GM23248 (cell line): ENCODE measurements around the gene IL10RA. TPM values are rescaled to one million over a fixed set of nuclear protein-coding genes. Genes with fewer than 3 reads are reported as not detected.

ENCODE experiments used
- DNase-seq: peaks from one replicate; pipeline ENCODE4 v3.0.0-alpha.2; 2015
- H2AFZ ChIP-seq: fragments of 200-600 bp; sonication (generic); 2 replicates; pipeline ENCODE4 v1.6.1; 2016; ENCODE audit warnings: antibody characterized with exemption
- H3F3A ChIP-seq: fragments of 200-600 bp; sonication (generic); 2 replicates; pipeline ENCODE4 v1.6.1; 2016; ENCODE audit warnings: mild to moderate bottlenecking, antibody characterized with exemption, mixed run types; ENCODE audit not compliant: insufficient read depth
- H3K27ac ChIP-seq: fragments of 200-600 bp; sonication (generic); 2 replicates; pipeline ENCODE4 v1.5.1; 2016; ENCODE audit warnings: mild to moderate bottlenecking
- H3K27me3 ChIP-seq: fragments of 200-600 bp; sonication (generic); replicated peaks from 2 replicates; pipeline ENCODE4 v1.6.1; 2016; ENCODE audit warnings: mild to moderate bottlenecking; ENCODE audit not compliant: insufficient read depth
- H3K36me3 ChIP-seq: fragments of 200-600 bp; sonication (generic); 2 replicates; pipeline ENCODE4 v1.6.1; 2016; ENCODE audit warnings: low read depth, mild to moderate bottlenecking
- H3K4me1 ChIP-seq: fragments of 200-600 bp; sonication (generic); 2 replicates; pipeline ENCODE4 v1.6.1; 2016; ENCODE audit warnings: mild to moderate bottlenecking; ENCODE audit not compliant: insufficient read depth
- H3K4me2 ChIP-seq: fragments of 200-600 bp; sonication (generic); one replicate; pipeline ENCODE4 v1.6.1; 2016; ENCODE audit warnings: mild to moderate bottlenecking; ENCODE audit not compliant: unreplicated experiment
- H3K4me3 ChIP-seq: fragments of 200-600 bp; sonication (generic); 2 replicates; pipeline ENCODE4 v1.5.1; 2016; ENCODE audit warnings: mild to moderate bottlenecking
- H3K79me2 ChIP-seq: fragments of 200-600 bp; sonication (generic); 2 replicates; pipeline ENCODE4 v1.6.1; 2016; ENCODE audit warnings: mild to moderate bottlenecking; ENCODE audit not compliant: insufficient read depth
- H3K9ac ChIP-seq: fragments of 200-600 bp; sonication (generic); 2 replicates; pipeline ENCODE4 v1.6.1; 2016; ENCODE audit warnings: mild to moderate bottlenecking
- H3K9me2 ChIP-seq: fragments of 200-600 bp; sonication (generic); 2 replicates; pipeline ENCODE4 v1.6.1; 2016; ENCODE audit warnings: mixed run types, mild to moderate bottlenecking, moderate library complexity; ENCODE audit not compliant: insufficient read depth
- H3K9me3 ChIP-seq: fragments of 200-600 bp; sonication (generic); one replicate; pipeline ENCODE4 v1.6.1; 2017; ENCODE audit warnings: low read depth
- H4K20me1 ChIP-seq: fragments of 200-600 bp; sonication (generic); 2 replicates; pipeline ENCODE4 v1.6.0; 2016; ENCODE audit not compliant: insufficient read depth
- EZH2 ChIP-seq: fragments of 200-600 bp; sonication (generic); IDR thresholded peaks from 2 replicates; pipeline ENCODE4 v1.6.1; 2018; ENCODE audit warnings: antibody characterized with exemption, mild to moderate bottlenecking; ENCODE audit not compliant: insufficient read depth, poor library complexity, severe bottlenecking
- EZH2phosphoT487 ChIP-seq: fragments of 200-600 bp; sonication (generic); IDR thresholded peaks from 2 replicates; pipeline ENCODE4 v1.6.1; 2018; ENCODE audit warnings: antibody characterized with exemption, moderate library complexity, mild to moderate bottlenecking, low read depth; ENCODE audit not compliant: insufficient read depth
- WGBS, 2 experiments: methylation state at CpG; one replicate each; pipeline ENCODE4 v1.1.6; 2015 to 2017; ENCODE audit warnings: low lambda C conversion rate in 2 of 2, low coverage in 1 of 2; ENCODE audit errors: missing lambda C conversion rate in 2 of 2; 5-methylcytosine and 5-hydroxymethylcytosine counted together
- in situ Hi-C: fragments of 300-500 bp; cut with MboI; formaldehyde crosslinking; loops from 2 replicates; pipeline ENCODE4 v1.15.0; 2020
- polyA plus RNA-seq: library from polyadenylated mRNA; unstranded; fragments of >200 nt; fragmentation: Nextera tagmentation; extraction: Ambion mirVana; gene quantifications from 2 replicates; pipeline ENCODE4 v1.2.1, GENCODE V29; 2016
- total RNA-seq: library from RNA; depleted of rRNA; stranded (reverse); fragments of >200 nt; shearing (Covaris generic); gene quantifications from 2 replicates; pipeline ENCODE4 v1.2.3, GENCODE V29; 2014

IL10RA gene
- total and polyA plus RNA-seq, 2 experiments from 2014 or later, result not detected

DNA sequence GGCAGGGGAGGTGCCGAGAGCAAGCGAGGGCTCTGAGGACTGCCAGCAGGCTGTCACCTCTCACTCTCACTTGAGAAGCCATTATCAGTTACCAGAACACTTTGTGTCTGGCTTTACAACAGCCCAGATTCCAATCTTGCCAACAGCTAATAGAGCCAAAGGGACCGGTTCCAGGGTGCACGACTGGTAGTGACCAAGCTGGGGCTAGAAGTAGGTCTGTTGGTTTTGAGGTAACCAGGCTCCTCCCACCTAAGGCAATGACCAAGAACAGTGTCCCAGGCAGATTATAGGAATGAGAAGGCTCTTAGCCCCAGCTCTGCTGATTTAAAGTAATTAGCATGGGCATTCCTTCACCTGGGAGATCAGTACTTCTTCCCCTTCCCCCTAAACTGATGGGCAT lies 7.2 kb upstream of the IL10RA start:
- Histone ChIP-seq H3K4me3 (no peak overlapping the region), H3K4me1 (no peaks in the 10 kb centered on the region), H4K20me1 (no peaks in the 10 kb centered on the region), H3K4me2 (no peak overlapping the region), H3K9me2 (no peaks in the 10 kb centered on the region), H3K79me2 (no peaks in the 10 kb centered on the region), H3K27me3 (peaks cover 7% of the 10 kb centered on the region), H3K9me3 (no peaks in the 10 kb centered on the region), H2AFZ (no peak overlapping the region), H3K27ac (no peak overlapping the region), H3K36me3 (no peaks in the 10 kb centered on the region), H3F3A (no peaks in the 10 kb centered on the region), H3K9ac (no peak overlapping the region)
- 50 to 55% methylated on average over 3 to 4 of the region's 4 CpGs for WGBS, 2 experiments
- DNase-seq, result no peak
- TF ChIP-seq EZH2phosphoT487 (no peak), EZH2 (no peak)
- in situ Hi-C loops, result no loop called here

DNA sequence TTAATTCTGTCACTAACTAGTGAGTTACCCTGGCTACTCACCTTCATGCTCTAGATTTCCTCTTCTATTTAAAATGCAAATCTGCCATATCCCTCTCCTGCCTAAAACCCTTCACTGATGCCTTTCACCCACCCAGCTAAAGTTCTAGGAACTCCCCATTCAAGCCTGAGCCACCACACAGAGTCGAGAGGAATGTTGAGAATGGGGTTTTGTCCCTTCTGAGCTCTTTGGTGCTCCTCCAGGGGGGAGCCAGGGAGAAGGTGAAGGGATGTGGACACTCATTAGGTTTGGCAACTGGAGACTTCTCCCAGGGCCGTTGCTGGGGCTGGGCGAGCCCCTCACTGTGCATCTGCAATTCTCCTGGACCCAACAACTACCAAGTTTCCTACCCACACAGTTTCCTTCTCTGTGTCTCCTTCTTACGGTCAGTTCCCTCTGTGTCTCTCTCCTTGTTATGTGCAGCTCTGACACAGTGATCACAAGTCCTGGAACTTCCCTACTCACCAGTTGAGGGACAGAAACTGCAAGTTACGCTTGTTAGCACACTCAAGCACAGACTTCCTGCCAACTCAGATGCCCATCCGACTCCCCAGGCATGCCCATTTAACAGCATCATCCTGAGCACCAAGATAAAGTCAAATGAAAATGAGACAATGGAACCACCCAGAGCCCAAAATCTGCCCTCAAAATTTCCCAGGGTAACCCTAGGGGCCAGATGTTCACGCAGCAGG lies 6.5 kb upstream of the IL10RA start:
- H4K20me1 ChIP-seq, result no peaks in the 10 kb centered on the region
- no peaks in the 10 kb centered on the region for H3K36me3 ChIP-seq
- H3K4me3 ChIP-seq, result no peak overlapping the region
- in situ Hi-C loops, result no loop called here
- H3K27ac ChIP-seq, result no peak overlapping the region
- H3K9me3 ChIP-seq, result no peaks in the 10 kb centered on the region
- H3K9me2 ChIP-seq, result no peaks in the 10 kb centered on the region
- peaks cover 12% of the 10 kb centered on the region for H3K27me3 ChIP-seq
- WGBS, 2 experiments, result 38 to 47% methylated on average over 7 of the region's 7 CpGs
- H3K79me2 ChIP-seq, result no peaks in the 10 kb centered on the region
- no peaks in the 10 kb centered on the region for H3K4me1 ChIP-seq
- no peak overlapping the region for H3K9ac ChIP-seq
- no peaks in the 10 kb centered on the region for H3F3A ChIP-seq
- TF ChIP-seq EZH2phosphoT487 (no peak), EZH2 (no peak)
- no peak overlapping the region for H3K4me2 ChIP-seq
- no peak overlapping the region for H2AFZ ChIP-seq
- no peak for DNase-seq

DNA sequence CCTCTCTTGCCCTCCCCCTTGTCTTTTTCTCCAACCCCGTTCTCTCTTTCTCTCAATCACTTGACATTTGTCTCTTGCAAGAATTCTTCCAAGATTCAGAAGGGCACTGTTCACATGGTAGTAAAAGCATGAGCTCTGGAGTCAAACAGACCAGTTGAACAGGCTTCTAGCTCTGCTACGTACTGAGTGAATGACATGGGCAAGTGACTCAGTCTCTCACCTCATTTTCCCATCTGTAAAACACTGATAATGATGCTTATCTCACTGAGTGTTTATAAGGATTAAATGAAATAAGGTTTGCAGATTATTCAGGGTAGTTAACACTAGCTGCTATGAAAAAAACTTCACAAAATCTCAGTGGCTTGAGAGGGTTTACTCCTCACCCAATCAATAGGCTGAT lies 5.9 kb upstream of the IL10RA start:
- H3K4me1 ChIP-seq, result no peaks in the 10 kb centered on the region
- no peaks in the 10 kb centered on the region for H3K79me2 ChIP-seq
- H3K4me2 ChIP-seq, result no peak overlapping the region
- no peak overlapping the region for H3K4me3 ChIP-seq
- no peak overlapping the region for H3K27ac ChIP-seq
- H2AFZ ChIP-seq, result no peak overlapping the region
- no peak for DNase-seq
- no peak overlapping the region for H3K9ac ChIP-seq
- no peaks in the 10 kb centered on the region for H3K9me2 ChIP-seq
- no peaks in the 10 kb centered on the region for H4K20me1 ChIP-seq
- WGBS, 2 experiments, result 3 to 9% methylated on average over 2 of the region's 2 CpGs
- H3K27me3 ChIP-seq, result peaks cover 16% of the 10 kb centered on the region
- no peak for TF ChIP-seq EZH2
- no peak for TF ChIP-seq EZH2phosphoT487
- no peaks in the 10 kb centered on the region for H3K9me3 ChIP-seq
- in situ Hi-C loops, result no loop called here
- no peaks in the 10 kb centered on the region for H3K36me3 ChIP-seq
- no peaks in the 10 kb centered on the region for H3F3A ChIP-seq

DNA sequence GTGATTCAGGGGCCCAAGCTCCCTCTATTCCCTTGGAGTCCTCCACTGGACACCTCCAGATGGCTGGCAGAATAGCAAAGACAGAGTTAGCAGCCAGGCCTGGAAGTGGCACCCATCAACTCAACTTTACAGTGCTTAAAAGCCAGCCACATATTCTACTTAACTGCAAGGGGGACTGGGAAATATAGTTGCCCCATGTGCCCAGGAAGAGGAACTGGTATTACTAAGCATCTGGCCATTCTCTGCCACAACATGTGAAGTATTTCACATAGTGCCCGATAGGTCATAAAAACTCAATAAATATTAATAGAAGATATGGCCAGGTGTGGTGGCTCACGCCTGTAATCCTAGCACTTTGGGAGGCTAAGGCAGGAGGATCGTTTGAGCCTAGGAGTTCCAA lies 5.5 kb upstream of the IL10RA start:
- 60 to 65% methylated on average over 3 of the region's 3 CpGs for WGBS, 2 experiments
- in situ Hi-C loops, result no loop called here
- Histone ChIP-seq H3F3A (no peaks in the 10 kb centered on the region), H3K9ac (no peak overlapping the region), H3K9me3 (no peaks in the 10 kb centered on the region), H3K4me2 (no peak overlapping the region), H2AFZ (no peak overlapping the region), H3K27me3 (peaks cover 16% of the 10 kb centered on the region), H3K9me2 (no peaks in the 10 kb centered on the region), H4K20me1 (no peaks in the 10 kb centered on the region), H3K27ac (no peak overlapping the region), H3K4me1 (no peaks in the 10 kb centered on the region), H3K4me3 (no peak overlapping the region), H3K79me2 (no peaks in the 10 kb centered on the region), H3K36me3 (no peaks in the 10 kb centered on the region)
- DNase-seq, result no peak
- TF ChIP-seq EZH2, result no peak
- TF ChIP-seq EZH2phosphoT487, result no peak

DNA sequence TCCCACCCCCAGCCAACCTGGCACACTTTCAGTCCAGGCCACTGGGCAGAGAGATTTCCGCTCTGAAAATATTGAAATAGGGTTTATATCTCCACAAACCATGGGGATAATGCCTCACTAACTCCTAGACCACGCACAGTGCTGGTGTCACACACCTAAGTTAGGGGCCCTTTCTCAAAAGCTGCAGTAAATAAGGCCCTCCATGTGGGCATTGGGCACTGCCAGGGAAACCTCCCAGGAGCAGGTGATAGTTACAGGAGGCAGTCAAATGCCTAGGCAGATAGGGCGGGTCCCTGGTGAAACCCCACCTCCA lies 3.1 kb upstream of the IL10RA start:
- H3K27ac ChIP-seq, result no peak overlapping the region
- no peaks in the 10 kb centered on the region for H3K36me3 ChIP-seq
- H2AFZ ChIP-seq, result no peak overlapping the region
- no peaks in the 10 kb centered on the region for H3F3A ChIP-seq
- no peak for DNase-seq
- no peak for TF ChIP-seq EZH2phosphoT487
- in situ Hi-C loops, result no loop called here
- no peaks in the 10 kb centered on the region for H3K9me2 ChIP-seq
- H4K20me1 ChIP-seq, result no peaks in the 10 kb centered on the region
- H3K4me3 ChIP-seq, result no peak overlapping the region
- no peaks in the 10 kb centered on the region for H3K4me1 ChIP-seq
- H3K4me2 ChIP-seq, result no peak overlapping the region
- H3K9ac ChIP-seq, result no peak overlapping the region
- peaks cover 33% of the 10 kb centered on the region for H3K27me3 ChIP-seq
- H3K9me3 ChIP-seq, result no peaks in the 10 kb centered on the region
- H3K79me2 ChIP-seq, result no peaks in the 10 kb centered on the region
- 65 to 74% methylated on average over 3 of the region's 3 CpGs for WGBS, 2 experiments
